ENCODE results near the gene RYR1.

The RYR1 gene

GRCh38 chr19:38433268-38433733 lies at the start of gene RYR1:
Gene RYR1 (plus strand): TSS chr19:38433691. CDS start chr19:38433830, 139 bp downstream.
- peak; percentile 81 for DNase-seq

GRCh38 chr19:38383743-38384142 lies 49.7 kb upstream of the RYR1 start:
- DNase-seq, result no peak

- DNase-seq, result peak; percentile 45
These were observed 49.1 kb upstream of the RYR1 start for GRCh38 chr19:38384209-38385027.

GRCh38 chr19:38385057-38385803 lies 48.3 kb upstream of the RYR1 start:
- DNase-seq, result no peak

- DNase-seq, result peak; percentile 64
These were observed 47.7 kb upstream of the RYR1 start for GRCh38 chr19:38385804-38386257.

GRCh38 chr19:38386300-38386970 lies 47.1 kb upstream of the RYR1 start:
- no peak for DNase-seq

- peak; percentile 57 for DNase-seq
These were observed 46.4 kb upstream of the RYR1 start for GRCh38 chr19:38386971-38387549.

- peak; percentile 86 for DNase-seq
These were observed 45.7 kb upstream of the RYR1 start, which contains the start of gene GGN for GRCh38 chr19:38387550-38388348. Gene GGN (minus strand): TSS chr19:38388034. CDS start chr19:38387261, 773 bp downstream.

- DNase-seq, result no peak
These were observed 45.0 kb upstream of the RYR1 start, which contains the start of gene SPRED3 for GRCh38 chr19:38388349-38389100. Gene SPRED3 (plus strand): TSS chr19:38388697. CDS start chr19:38390303, 1,606 bp downstream.

- DNase-seq, result no peak
These were observed 44.2 kb upstream of the RYR1 start for GRCh38 chr19:38389101-38389925.

- DNase-seq, result no peak
These were observed 43.2 kb upstream of the RYR1 start for GRCh38 chr19:38389957-38390924.

- DNase-seq, result no peak
These were observed 41.5 kb upstream of the RYR1 start for GRCh38 chr19:38391911-38392464.

GRCh38 chr19:38392707-38393308 lies 40.7 kb upstream of the RYR1 start:
- peak; percentile 65 for DNase-seq

- DNase-seq, result peak; percentile 75
These were observed 39.0 kb upstream of the RYR1 start for GRCh38 chr19:38394488-38394887.

GRCh38 chr19:38395381-38396114 lies 37.9 kb upstream of the RYR1 start:
- peak; percentile 32 for DNase-seq

- no peak for DNase-seq
These were observed 34.4 kb upstream of the RYR1 start for GRCh38 chr19:38399081-38399480.

GRCh38 chr19:38399537-38399936 lies 34.0 kb upstream of the RYR1 start:
- DNase-seq, result no peak

All from hematopoietic multipotent progenitor cell treated with erythropoietin and hydrocortisone succinate and interleukin-3 and kit ligand, for 6 days (in vitro differentiated cells).